DND-41 (cell line): ENCODE measurements around the gene VWA3B.

ENCODE experiments used
- ATAC-seq: fragments of 200-7000 bp; cut with Tn5 transposase; 3 replicates; pipeline ENCODE4 v1.9.1; 2021; ENCODE audit warnings: low read depth; ENCODE audit not compliant: insufficient read depth
- DNase-seq: peaks from one replicate; pipeline ENCODE4 v3.0.0-alpha.2; 2020
- H2AFZ ChIP-seq: 2 replicates; pipeline ENCODE4 v1.6.0; 2012; ENCODE audit warnings: low read depth, low read length
- H3K27ac ChIP-seq: 2 replicates; pipeline ENCODE4 v1.5.1; 2012; ENCODE audit warnings: low read length, inconsistent platforms
- H3K27me3 ChIP-seq: fragments of 200-600 bp; sonication (generic); 2 replicates; pipeline ENCODE4 v1.6.0; 2012; ENCODE audit warnings: low read length, mild to moderate bottlenecking, inconsistent platforms; ENCODE audit not compliant: insufficient read depth, poor library complexity
- H3K36me3 ChIP-seq: 2 replicates; pipeline ENCODE4 v1.5.1; 2012; ENCODE audit warnings: low read length, inconsistent platforms; ENCODE audit not compliant: insufficient read depth
- H3K4me1 ChIP-seq: 2 replicates; pipeline ENCODE4 v1.5.1; 2012; ENCODE audit warnings: mild to moderate bottlenecking, low read length; ENCODE audit not compliant: insufficient read depth
- H3K4me2 ChIP-seq: 2 replicates; pipeline ENCODE4 v1.6.0; 2012; ENCODE audit warnings: mild to moderate bottlenecking, moderate library complexity, low read length, inconsistent platforms; ENCODE audit not compliant: insufficient read depth
- H3K4me3 ChIP-seq, 2 experiments: fragments of 200-600 bp in 1 of 2; shearing (Covaris generic) in 1 of 2; 2 replicates each; pipeline ENCODE4 v1.5.1; 2012 to 2016; ENCODE audit warnings: inconsistent platforms in 2 of 2, low read length in 2 of 2, mild to moderate bottlenecking in 2 of 2, low read depth in 1 of 2, moderate library complexity in 1 of 2
- H3K79me2 ChIP-seq: 2 replicates; pipeline ENCODE4 v1.6.0; 2012; ENCODE audit warnings: low read length, inconsistent platforms; ENCODE audit not compliant: insufficient read depth
- H3K9ac ChIP-seq: 2 replicates; pipeline ENCODE4 v1.6.0; 2012; ENCODE audit warnings: low read depth, mild to moderate bottlenecking, inconsistent platforms, low read length, moderate library complexity
- H3K9me3 ChIP-seq: 2 replicates; pipeline ENCODE4 v1.5.1; 2012; ENCODE audit warnings: low read length, moderate library complexity, mild to moderate bottlenecking, inconsistent platforms; ENCODE audit not compliant: insufficient read depth, severe bottlenecking
- H4K20me1 ChIP-seq: 2 replicates; pipeline ENCODE4 v1.6.0; 2012; ENCODE audit warnings: low read length; ENCODE audit not compliant: insufficient read depth
- EZH2 ChIP-seq: IDR thresholded peaks from 3 replicates; pipeline ENCODE4 v1.6.1; 2012; ENCODE audit warnings: borderline replicate concordance, low read depth, mild to moderate bottlenecking, moderate library complexity, low read length, inconsistent platforms; ENCODE audit not compliant: severe bottlenecking
- TF ChIP-seq, protein P1 (sequence below): IDR thresholded peaks from 2 replicates; pipeline ENCODE4 v1.5.1; 2012; ENCODE audit warnings: borderline replicate concordance, low read length, moderate library complexity, mild to moderate bottlenecking; ENCODE audit not compliant: poor library complexity, severe bottlenecking; ENCODE audit errors: extremely low read depth

VWA3B gene

DNA sequence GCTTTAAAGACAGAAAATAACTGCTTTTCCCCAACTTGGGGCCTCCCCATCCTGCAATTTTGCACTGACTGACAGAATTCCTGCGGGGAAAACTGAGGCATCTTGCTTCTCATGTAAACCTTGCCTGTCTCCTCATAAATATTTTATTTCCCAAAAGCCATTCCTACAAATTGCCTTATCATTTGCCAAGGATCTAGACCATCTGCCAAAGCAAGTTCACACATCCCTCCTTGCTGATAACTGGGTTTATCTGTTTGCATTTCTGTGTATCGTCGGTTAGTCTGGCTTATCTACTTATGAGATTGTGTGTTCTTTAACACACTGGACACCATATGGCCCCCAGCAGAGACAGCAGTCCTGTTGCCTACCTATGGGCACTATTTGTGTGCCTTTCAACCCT, 256.3 kb downstream of the VWA3B start:
- DNase-seq (no peak), ATAC-seq (no peak)
- TF ChIP-seq, protein P1, sequence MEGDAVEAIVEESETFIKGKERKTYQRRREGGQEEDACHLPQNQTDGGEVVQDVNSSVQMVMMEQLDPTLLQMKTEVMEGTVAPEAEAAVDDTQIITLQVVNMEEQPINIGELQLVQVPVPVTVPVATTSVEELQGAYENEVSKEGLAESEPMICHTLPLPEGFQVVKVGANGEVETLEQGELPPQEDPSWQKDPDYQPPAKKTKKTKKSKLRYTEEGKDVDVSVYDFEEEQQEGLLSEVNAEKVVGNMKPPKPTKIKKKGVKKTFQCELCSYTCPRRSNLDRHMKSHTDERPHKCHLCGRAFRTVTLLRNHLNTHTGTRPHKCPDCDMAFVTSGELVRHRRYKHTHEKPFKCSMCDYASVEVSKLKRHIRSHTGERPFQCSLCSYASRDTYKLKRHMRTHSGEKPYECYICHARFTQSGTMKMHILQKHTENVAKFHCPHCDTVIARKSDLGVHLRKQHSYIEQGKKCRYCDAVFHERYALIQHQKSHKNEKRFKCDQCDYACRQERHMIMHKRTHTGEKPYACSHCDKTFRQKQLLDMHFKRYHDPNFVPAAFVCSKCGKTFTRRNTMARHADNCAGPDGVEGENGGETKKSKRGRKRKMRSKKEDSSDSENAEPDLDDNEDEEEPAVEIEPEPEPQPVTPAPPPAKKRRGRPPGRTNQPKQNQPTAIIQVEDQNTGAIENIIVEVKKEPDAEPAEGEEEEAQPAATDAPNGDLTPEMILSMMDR = no peak
- no peak for TF ChIP-seq EZH2
- no peak overlapping the region for H3K9ac ChIP-seq
- H3K4me3 ChIP-seq = no peak overlapping the region
- no peak overlapping the region for H3K4me2 ChIP-seq
- no peaks in the 10 kb centered on the region for H3K9me3 ChIP-seq
- H3K27ac ChIP-seq = no peak overlapping the region
- H3K36me3 ChIP-seq = no peaks in the 10 kb centered on the region
- no peaks in the 10 kb centered on the region for H3K79me2 ChIP-seq
- no peaks in the 10 kb centered on the region for H4K20me1 ChIP-seq
- H3K4me1 ChIP-seq = no peaks in the 10 kb centered on the region
- H2AFZ ChIP-seq = no peak overlapping the region
- H3K27me3 ChIP-seq = no peaks in the 10 kb centered on the region

DNA sequence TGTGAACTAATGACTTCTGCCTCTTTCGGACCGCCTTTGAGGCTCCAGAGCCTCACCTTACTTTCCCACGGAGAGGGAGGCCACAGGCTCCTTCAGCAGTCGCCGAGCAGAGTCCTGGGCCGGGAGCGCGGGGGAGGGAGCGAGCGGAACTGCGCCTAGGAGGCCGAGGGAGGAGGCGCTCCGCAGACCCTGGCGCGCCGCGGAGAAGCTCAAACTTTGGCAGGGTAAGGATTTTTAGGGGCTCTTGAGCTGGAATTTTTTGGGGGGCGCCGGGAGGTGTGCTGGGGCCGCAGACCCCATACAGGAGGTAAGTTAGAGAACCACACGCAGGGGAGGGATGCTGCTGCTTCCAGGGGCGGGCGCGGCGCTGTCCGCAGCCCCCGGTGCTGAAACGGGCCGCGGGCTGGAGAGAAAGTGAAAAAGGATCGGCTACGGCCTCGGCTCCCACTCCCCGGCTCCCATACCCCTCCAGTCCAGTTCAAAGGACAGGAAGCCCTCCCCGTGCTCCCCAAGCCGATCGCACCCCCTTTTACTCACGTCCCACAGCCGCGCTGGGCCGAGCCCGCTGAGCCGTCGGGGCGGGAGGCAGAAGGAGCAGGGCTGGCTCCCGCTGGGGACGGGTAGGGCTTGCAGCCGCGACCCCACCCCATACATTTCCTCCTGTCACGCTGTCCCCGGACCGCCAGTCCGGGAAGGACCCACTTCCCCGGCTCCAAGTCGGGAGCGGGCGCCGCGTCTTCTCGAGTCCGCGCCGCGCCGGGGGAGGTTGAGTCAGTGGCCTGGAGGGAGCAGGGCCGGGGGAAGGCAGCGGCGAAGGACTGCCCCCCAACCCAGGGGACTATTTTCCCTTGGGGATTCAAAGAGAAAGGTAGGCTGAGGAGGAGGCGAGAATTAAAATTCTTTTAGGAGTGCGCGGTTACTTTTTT, 259.6 kb downstream of the VWA3B start, which contains the start of gene CNGA3:
TSS of gene CNGA3 (plus strand) at position 146 of the 926 bp plus-strand sequence. CDS start 23,520 bp downstream, outside the sequence.
- no peak within 1 kb of the TSS for H3K4me3 ChIP-seq
- DNase-seq = peak; percentile 26
- H3K4me2 ChIP-seq = no peak within 1 kb of the TSS
- peak; percentile 47; the same call in 1 of the 3 replicates for ATAC-seq
- TF ChIP-seq EZH2 = no peak
- TF ChIP-seq, protein P1 = no peak
- H2AFZ ChIP-seq = no peak within 1 kb of the TSS
- H3K27ac ChIP-seq = no peak within 1 kb of the TSS
- no peaks in the 10 kb centered on the region for H3K36me3 ChIP-seq
- no peaks in the 10 kb centered on the region for H3K9me3 ChIP-seq
- H4K20me1 ChIP-seq = no peaks in the 10 kb centered on the region
- H3K4me1 ChIP-seq = no peaks in the 10 kb centered on the region
- peaks cover 9% of the 10 kb centered on the region for H3K27me3 ChIP-seq
- H3K79me2 ChIP-seq = no peaks in the 10 kb centered on the region
- no peak within 1 kb of the TSS for H3K9ac ChIP-seq

DNA sequence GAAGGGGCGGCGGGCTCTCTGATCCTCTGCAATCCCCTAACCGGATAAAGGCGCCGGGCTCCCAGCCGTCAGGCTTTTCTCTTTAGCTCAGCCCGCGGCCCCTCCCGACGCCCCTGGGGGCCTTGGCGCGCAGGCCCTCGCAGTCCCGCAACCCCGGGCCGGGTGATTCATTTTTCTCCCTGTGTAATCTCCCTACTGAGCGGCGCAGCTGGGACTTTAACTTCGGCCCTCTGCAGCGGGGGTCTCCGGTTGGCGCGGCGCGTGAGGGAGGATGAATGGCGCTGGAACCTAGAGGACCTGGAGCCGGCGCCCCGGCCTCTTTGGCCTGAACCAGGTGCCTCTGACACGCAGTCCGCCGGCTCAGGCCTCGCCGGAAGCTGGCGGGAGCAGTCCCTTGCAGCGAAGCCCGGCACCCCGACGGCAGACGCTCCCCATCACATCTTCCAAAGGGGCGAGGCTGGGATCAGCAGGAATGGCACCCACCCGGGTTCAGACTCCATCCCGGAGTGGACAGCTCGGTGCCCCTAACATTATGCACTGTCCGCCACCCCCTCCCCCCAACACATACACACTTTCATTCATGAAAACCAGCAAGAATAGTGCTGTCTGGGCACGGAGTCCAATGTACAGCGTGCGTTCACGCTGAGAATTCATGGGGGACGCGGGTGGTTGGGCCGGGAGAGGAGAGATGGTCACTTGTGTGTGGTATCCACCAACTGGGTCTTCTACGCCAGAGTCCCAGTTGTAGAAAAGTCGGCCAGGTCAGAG, 260.5 kb downstream of the VWA3B start:
- ATAC-seq = no peak
- H3K27me3 ChIP-seq = peaks cover 9% of the 10 kb centered on the region
- H3K4me1 ChIP-seq = no peaks in the 10 kb centered on the region
- no peak overlapping the region for H3K27ac ChIP-seq
- H2AFZ ChIP-seq = no peak overlapping the region
- no peak overlapping the region for H3K4me3 ChIP-seq
- DNase-seq = no peak
- H3K4me2 ChIP-seq = no peak overlapping the region
- no peaks in the 10 kb centered on the region for H4K20me1 ChIP-seq
- no peak overlapping the region for H3K9ac ChIP-seq
- TF ChIP-seq, protein P1 = no peak
- no peak for TF ChIP-seq EZH2
- H3K9me3 ChIP-seq = no peaks in the 10 kb centered on the region
- H3K36me3 ChIP-seq = no peaks in the 10 kb centered on the region
- no peaks in the 10 kb centered on the region for H3K79me2 ChIP-seq
